Stimulated activated naive CD4-positive, alpha-beta T cell (primary cell): ENCODE measurements around the gene RND2.
"Not testable (repeated sequence)": the region's sequence is repeated elsewhere in the genome, so short reads cannot be mapped to it uniquely, and the experiment has no call there.

Source experiments
- DNase-seq, 6 experiments: peaks; one replicate each; lab custom pipeline; 2025; lab: John Stamatoyannopoulos, UW

RND2 gene

GRCh38 chr17:43027091-43028032 is 2.3 kb downstream of the RND2 start:
- no peak for DNase-seq

GRCh38 chr17:43028221-43028861 is 3.3 kb downstream of the RND2 start:
- DNase-seq = no peak

- DNase-seq = no peak
Observed at GRCh38 chr17:43030137-43030767, 5.2 kb downstream of the RND2 start.

GRCh38 chr17:43031666-43032065 is 6.6 kb downstream of the RND2 start:
- no peak for DNase-seq

- no peak for DNase-seq
Observed at GRCh38 chr17:43033948-43034881, 9.2 kb downstream of the RND2 start.

- no peak for DNase-seq
Observed at GRCh38 chr17:43034894-43035293, 9.9 kb downstream of the RND2 start.

- DNase-seq = no peak
Observed at GRCh38 chr17:43039646-43040045, 14.6 kb downstream of the RND2 start.

GRCh38 chr17:43040655-43041054 is 15.6 kb downstream of the RND2 start:
- no peak for DNase-seq

GRCh38 chr17:43042025-43042628 is 17.1 kb downstream of the RND2 start:
- no peak for DNase-seq

GRCh38 chr17:43043307-43043706 is 18.3 kb downstream of the RND2 start:
- DNase-seq = no peak

- DNase-seq = no peak
Observed at GRCh38 chr17:43044024-43044423, 19.0 kb downstream of the RND2 start.

GRCh38 chr17:43051969-43052368 is 26.9 kb downstream of the RND2 start:
- no peak for DNase-seq

GRCh38 chr17:43053008-43053407 is 28.0 kb downstream of the RND2 start:
- DNase-seq = not testable (repeated sequence)

GRCh38 chr17:43056051-43056450 is 31.0 kb downstream of the RND2 start:
- DNase-seq = no peak

- DNase-seq = no peak
Observed at GRCh38 chr17:43062984-43063638, 38.1 kb downstream of the RND2 start.

GRCh38 chr17:43068570-43069367 is 43.7 kb downstream of the RND2 start:
- DNase-seq = no peak

GRCh38 chr17:43069368-43069898 is 44.4 kb downstream of the RND2 start:
- DNase-seq = no peak

GRCh38 chr17:43070257-43070656 is 45.2 kb downstream of the RND2 start:
- DNase-seq = no peak

GRCh38 chr17:43070872-43071271 is 45.8 kb downstream of the RND2 start:
- no peak for DNase-seq

GRCh38 chr17:43074869-43075268 is 49.8 kb downstream of the RND2 start:
- DNase-seq = no peak
